ENCODE measurements around the gene ZNF71. TPM values are rescaled to one million over a fixed set of nuclear protein-coding genes. Genes with fewer than 3 reads are reported as not detected.

Gene ZNF71
- total RNA-seq, 1 experiment from 2014 or later: 13.7 TPM

Other genes starting within 250 kb of the ZNF71 start
- gene ZNF582, start 201.8 kb upstream of the ZNF71 start, total RNA-seq (2021): 2.7 and 3.0 TPM in 2 replicates
- 4.5 and 6.3 TPM in 2 replicates for gene ZNF583, start 191.0 kb upstream of the ZNF71 start, total RNA-seq (2021)
- 3.9 and 7.8 TPM in 2 replicates for gene ZNF667, start 118.0 kb upstream of the ZNF71 start, total RNA-seq (2021)
- 1.6 and 2.9 TPM in 2 replicates for gene ZNF471, start 87.4 kb upstream of the ZNF71 start, total RNA-seq (2021)
- gene ZFP28, start 56.4 kb upstream of the ZNF71 start, total RNA-seq (2021): 7.4 and 8.6 TPM in 2 replicates
- gene ZNF470, start 27.8 kb upstream of the ZNF71 start, total RNA-seq (2021): 5.0 and 5.1 TPM in 2 replicates
- gene SMIM17, start 47.9 kb downstream of the ZNF71 start, total RNA-seq (2021): 0.52 and 0.76 TPM in 2 replicates
- gene ZNF835, start 76.5 kb downstream of the ZNF71 start, total RNA-seq (2021): 3.2 and 4.6 TPM in 2 replicates
- gene PEG3, start 245.4 kb downstream of the ZNF71 start, total RNA-seq (2021): 282 and 353 TPM in 2 replicates
- gene ZIM2, start 245.4 kb downstream of the ZNF71 start, total RNA-seq (2021): 4.6 and 9.6 TPM in 2 replicates

Data from A673 (cell line).